Right renal cortex interstitium (tissue), 3 donors: ENCODE data around the gene TARS1. TPM values are rescaled to one million over a fixed set of nuclear protein-coding genes. Genes with fewer than 3 reads are reported as not detected.
A peak's percentile ranks its signal among the peaks of the same experiment; 100 is the strongest.

ENCODE experiments used
- DNase-seq, 3 donors: peaks; one replicate each; pipeline ENCODE4 v3.0.0-alpha.2; 2013; ENCODE audit warnings: low read depth in 3 of 3, low spot score in 2 of 3
- polyA plus RNA-seq, 3 donors: library from polyadenylated mRNA; unstranded; fragments of 120-200 nt; gene quantifications; one replicate each; pipeline ENCODE4 v1.2.1, GENCODE V29; 2013; ENCODE audit not compliant: insufficient read length in 3 of 3

Gene TARS1
- polyA plus RNA-seq = 100 to 1,000 TPM; 140 to 156 (median 154) TPM

GRCh38 chr5:33440482-33441240 lies at the start of gene TARS1:
Gene TARS1, plus strand, starts transcription at chr5:33440965. Its CDS starts 122 bp downstream, at chr5:33441087.
- DNase-seq = peak; percentile 100

- DNase-seq = no peak
Observed at GRCh38 chr5:33398501-33398900, 42.3 kb upstream of the TARS1 start.

DNA sequence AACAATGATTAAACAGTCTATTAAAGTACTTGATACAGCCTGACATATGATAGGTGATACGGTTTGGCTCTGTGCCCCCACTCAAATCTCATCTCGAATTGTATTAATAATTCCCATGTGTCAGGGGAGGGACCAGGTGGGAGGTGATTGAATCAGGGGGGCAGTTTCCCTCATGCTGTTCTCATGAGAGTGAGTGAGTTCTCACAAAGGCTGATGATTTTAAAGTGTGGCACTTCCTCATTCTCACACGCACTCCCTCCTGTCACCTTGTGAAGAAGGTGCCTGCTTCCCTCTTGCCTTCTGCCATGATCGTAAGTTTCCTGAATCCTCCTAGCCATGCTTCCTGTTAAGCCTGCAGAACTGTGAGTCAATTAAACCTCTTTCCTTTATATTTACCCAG lies 40.1 kb upstream of the TARS1 start:
- DNase-seq = no peak

DNA sequence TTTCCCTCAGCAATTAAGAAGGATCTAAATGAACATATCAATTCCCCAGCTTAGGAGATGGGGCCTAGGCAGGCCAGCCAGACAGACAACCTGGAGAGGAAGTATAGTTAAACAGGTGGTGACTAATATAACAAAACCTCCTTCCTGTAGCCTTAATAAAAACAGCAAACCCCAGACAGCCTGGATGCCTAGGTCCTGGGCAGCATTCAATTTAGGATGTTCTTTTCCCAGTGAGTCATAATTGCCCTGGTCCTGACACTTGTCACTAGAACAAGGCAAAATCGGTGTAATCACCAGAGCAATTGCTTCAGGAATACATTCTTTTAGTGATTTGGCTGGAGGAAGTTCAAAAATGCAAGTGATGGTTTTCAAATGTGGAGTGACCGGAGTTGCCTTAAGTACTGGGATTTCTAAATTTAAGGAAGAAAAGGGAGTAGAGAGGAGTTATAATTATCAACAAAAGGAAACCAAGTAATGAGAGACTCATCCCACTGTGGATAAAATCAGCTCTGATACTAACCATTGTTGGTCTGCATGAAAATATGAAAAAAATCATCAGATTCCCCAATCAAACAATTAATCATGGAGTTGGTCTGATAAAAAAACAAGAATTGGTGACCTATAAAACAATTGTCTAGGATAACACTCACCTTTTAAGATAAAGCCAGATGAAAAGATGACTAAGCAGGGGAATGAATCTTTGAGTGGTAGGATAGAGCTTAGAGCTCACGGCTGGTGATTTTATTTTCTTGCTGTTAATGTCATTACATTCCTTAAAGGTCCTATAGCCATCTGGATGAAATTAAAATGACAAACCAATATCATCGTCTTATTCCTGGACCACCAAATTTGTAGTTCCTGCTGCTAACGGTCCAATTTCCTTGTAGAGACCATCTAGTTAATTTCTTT lies 39.0 kb upstream of the TARS1 start:
- no peak for DNase-seq

- DNase-seq = no peak
Observed at GRCh38 chr5:33403187-33403586, 37.6 kb upstream of the TARS1 start.

DNA sequence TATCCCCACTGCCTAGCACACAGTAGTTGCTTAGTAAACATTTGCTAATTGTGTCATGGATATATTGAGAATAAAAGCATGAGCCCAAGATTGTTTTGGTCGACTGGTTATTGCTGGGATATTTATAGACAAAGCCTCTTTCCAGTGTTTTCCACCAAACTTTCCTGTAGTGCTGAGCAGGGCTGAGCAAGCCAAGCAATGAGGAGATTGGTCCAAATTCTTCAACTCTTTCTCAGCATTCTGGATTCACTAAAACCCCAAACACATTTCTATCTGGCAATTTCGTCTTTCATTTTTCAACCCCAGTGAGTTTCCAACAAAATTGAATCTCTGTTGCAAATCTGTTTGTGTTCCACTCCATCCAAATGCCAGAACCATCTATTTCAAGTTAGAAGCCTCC lies 31.9 kb upstream of the TARS1 start:
- no peak for DNase-seq

GRCh38 chr5:33409435-33410170 lies 31.2 kb upstream of the TARS1 start:
- no peak for DNase-seq

GRCh38 chr5:33410221-33410620 lies 30.5 kb upstream of the TARS1 start:
- DNase-seq = no peak

DNA sequence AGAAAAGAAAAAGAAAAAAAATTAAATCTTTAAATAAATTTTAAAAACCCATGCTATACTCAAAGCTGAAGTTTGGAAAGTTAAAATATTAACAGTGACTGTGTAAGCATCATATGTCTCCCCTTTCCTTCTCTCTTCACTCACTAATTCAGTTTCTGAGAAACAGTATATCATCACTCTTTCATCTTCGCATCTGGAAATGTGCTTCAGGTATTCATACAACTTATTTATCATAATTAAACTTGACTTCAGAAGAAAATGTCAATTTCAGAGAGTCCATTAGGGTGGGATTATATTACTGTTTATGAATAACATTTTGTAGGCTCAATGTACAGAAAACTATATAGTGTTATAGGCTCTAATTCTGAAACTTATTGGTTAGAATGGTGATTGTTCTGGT lies 29.3 kb upstream of the TARS1 start:
- no peak for DNase-seq

DNA sequence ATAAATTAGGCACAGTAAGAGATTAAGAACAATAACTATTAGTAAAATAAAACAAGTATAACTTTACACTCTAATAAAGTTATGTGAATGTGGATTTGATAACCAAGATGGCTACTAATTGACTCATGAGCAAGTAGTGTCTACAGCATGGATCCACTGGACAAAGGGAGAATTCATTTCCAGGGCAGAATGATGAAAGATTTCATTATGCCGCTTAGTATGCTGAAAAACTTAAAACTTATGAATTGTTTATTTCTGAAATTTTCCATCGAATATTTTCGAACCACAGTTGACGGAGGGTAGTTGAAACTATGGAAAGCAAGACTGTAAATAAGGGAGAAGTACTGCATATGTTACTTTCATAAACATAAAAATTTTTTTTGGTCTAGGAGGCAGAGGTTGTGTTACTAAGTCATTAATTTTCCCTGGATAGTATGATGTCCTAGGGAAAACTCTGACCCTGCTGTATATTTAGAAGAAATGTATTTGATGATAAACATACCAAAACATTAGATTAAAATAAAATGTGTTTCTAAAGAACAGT lies 24.9 kb upstream of the TARS1 start:
- DNase-seq = no peak

DNA sequence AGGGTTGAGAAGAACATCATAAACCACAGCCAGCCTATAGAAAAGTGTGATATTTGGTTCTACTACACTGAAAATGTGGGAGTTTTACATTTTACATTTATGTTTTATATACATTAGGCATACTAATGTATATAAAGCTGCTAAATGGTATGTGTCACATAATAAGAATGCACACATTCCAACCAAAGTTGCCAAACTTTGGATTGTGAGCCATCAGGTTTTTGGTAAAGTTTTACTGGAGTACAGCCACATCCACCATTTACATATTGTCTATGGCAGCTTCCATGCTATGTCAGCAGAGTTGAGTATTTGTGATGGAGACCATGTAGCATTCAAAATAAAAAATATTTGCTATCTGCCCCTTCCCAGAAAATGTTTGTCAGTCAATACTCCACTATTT lies 23.1 kb upstream of the TARS1 start:
- no peak for DNase-seq

DNA sequence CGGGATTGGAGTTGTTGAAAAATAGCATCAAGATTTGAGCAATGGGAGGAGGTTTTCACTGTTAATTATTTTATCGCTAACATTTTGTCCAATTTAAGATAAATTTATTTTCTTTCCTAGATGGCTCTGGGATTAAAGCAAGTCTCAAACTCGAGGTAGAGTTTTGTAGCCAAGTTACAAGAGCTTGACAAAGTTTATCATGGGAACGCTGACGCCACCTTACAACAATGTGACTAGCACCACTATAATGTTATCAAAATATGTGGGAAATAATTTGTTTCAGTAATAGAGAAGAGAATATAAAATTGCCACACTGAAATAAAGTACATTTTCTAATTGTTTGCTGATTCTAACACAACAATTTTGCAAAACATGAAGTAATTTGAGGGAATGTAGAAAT lies 19.8 kb upstream of the TARS1 start:
- DNase-seq = no peak

- no peak for DNase-seq
Observed at GRCh38 chr5:33422191-33422590, 18.6 kb upstream of the TARS1 start.

GRCh38 chr5:33423018-33423630 lies 17.6 kb upstream of the TARS1 start:
- no peak for DNase-seq

GRCh38 chr5:33425314-33425713 lies 15.5 kb upstream of the TARS1 start:
- no peak for DNase-seq

GRCh38 chr5:33430983-33431382 lies 9.8 kb upstream of the TARS1 start:
- no peak for DNase-seq

DNA sequence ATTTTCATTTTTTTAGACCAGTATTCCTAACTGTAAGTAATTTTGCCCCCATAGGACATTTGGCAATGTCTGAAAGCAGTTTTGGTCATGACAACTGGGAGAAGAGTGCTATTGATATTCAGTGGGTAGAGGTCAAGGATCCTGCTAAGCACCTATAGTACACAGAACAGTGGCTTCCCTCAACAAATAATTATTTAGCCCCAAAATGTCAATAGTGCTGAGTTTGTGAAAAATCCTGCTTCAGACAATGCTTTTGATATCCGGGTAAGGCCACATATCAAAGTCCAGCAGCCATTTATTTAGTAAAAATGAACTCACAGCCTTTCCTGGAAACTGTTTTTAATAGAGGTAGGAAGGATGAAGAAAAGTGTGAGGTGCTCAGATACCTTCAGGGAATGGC lies 8.1 kb upstream of the TARS1 start:
- DNase-seq = no peak

DNA sequence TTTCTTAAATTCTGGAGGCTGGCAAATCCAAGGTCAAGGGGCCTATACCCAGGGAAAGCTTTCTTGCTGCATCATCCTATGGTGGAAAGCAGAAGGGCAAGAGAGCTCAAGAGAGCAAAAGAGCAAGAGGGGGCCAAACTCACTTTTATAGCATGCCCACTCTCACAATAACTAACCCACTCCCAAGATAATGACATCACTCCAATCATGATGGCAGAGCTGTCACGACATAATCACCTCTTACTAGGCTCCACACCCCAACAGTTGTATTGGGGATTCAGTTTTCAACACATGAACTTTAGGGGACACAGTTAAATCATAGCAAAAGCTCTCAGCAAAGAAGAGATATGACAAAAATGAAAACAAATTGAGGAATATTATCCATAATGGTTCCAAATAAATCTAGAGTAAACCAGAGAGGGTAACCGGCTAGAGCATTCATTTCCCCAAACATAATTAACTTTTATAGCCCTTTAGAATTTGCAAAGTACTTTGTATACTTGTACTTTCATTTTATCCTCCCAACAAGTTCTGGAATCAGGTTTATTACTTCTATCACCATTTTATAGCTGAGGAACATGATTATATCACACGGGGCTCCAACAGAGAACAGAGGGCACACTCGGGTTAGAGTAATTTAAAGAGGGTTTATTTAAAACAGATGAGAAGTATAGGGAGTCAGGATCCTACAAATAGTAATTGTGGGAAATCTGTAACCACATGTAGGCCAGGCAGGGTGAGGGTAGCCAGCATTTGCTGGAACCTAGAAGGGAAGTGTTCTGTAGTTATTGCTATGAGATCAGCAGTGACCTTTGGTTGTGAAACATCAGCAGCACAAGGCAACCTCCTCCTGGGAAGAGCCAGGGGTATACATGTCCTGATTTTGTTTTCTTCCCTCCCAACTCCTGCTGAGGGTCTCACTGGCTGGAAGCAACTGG lies 7.2 kb upstream of the TARS1 start:
- DNase-seq = no peak

GRCh38 chr5:33435893-33436490 lies 4.8 kb upstream of the TARS1 start:
- DNase-seq = peak in 1 of 3 donors; percentile 60
